ENCODE results near the gene HEXIM1. TPM values are rescaled to one million over a fixed set of nuclear protein-coding genes. Genes with fewer than 3 reads are reported as not detected.

Gene HEXIM1, protein sequence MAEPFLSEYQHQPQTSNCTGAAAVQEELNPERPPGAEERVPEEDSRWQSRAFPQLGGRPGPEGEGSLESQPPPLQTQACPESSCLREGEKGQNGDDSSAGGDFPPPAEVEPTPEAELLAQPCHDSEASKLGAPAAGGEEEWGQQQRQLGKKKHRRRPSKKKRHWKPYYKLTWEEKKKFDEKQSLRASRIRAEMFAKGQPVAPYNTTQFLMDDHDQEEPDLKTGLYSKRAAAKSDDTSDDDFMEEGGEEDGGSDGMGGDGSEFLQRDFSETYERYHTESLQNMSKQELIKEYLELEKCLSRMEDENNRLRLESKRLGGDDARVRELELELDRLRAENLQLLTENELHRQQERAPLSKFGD
- 46.6 TPM for polyA plus RNA-seq (2013, experiment 1 of 4)
- polyA plus RNA-seq (2013, experiment 2 of 4): 45.1 TPM
- 31.7 TPM for polyA plus RNA-seq (2013, experiment 3 of 4)
- 34.2 TPM for polyA plus RNA-seq (2013, experiment 4 of 4)

DNA sequence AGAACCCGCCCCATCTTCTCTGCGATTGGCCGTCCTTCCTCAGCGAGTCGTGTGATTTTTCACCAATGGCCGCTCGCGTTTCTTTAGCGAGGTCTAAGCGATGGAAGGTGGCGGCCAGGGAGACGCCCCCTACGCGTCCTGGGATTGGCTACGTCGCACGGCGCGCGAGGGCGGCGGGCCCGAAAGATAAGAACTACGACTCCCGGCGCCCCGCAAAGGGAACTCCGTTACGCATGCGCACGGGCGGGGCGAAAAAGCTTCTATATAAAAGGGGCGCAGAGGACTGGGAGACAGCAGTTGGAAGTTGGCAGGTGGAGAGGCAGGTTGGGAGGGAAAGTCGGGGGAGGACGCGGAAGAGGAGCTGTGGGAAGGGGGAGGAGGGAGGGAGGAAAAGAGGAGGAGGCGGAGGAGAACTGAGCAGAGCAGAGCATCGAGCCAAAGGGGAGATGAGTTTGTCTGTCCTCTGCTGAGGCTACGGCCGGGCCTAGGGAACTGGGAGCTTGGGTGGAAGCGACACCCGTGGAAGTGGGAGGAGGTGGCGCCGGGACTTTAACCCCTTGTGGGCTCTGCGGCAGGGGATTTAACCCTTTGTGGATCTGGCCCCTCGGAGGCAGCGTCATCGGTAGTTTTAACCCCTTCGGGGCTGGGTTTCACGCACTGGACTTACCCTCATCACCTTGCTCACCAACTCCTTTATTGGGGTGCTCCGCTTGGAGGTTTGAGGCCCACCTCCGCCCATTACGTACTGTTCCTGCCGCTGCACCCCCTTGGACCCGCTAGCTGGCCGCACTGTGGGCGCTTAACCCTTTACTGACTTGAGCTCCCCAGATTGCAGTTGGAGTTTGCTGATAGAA lies at the start of gene HEXIM1:
HEXIM1 (plus strand) TSS at position 293 of the 854 bp plus-strand sequence. CDS start 716 bp downstream, outside the sequence.
- peaks cover 22% of the 10 kb centered on the region for H3K4me1 ChIP-seq (ENCODE audit: control insufficient read depth, insufficient read depth, low read length)
- peaks cover 6% of the 10 kb centered on the region for H3K27me3 ChIP-seq (ENCODE audit: control insufficient read depth, insufficient read depth, low read length, poor library complexity, severe bottlenecking)
- H3K36me3 ChIP-seq (ENCODE audit: control insufficient read depth, insufficient read depth, low read length): no peaks in the 10 kb centered on the region
- peak within 1 kb of the TSS; percentile 99 for H3K27ac ChIP-seq (ENCODE audit: insufficient read depth, low read depth, low read length, poor library complexity, severe bottlenecking)
- H3K4me3 ChIP-seq (ENCODE audit: insufficient read depth, low read depth, low read length): peak within 1 kb of the TSS; percentile 92
- WGBS, 2 experiments: 0% methylated on average over 58 of the region's 58 CpGs
- no peaks in the 10 kb centered on the region for H3K9me3 ChIP-seq (ENCODE audit: control insufficient read depth, low read length)

GRCh38 chr17:45098869-45099616 lies 49.2 kb upstream of the HEXIM1 start:
- no peak overlapping the region for H3K4me3 ChIP-seq (ENCODE audit: insufficient read depth, low read depth, low read length)
- no peak overlapping the region for H3K27ac ChIP-seq (ENCODE audit: insufficient read depth, low read depth, low read length, poor library complexity, severe bottlenecking)
- 56 to 59% methylated on average over 9 of the region's 9 CpGs for WGBS, 2 experiments
- H3K9me3 ChIP-seq (ENCODE audit: control insufficient read depth, low read length): no peaks in the 10 kb centered on the region
- no peaks in the 10 kb centered on the region for H3K27me3 ChIP-seq (ENCODE audit: control insufficient read depth, insufficient read depth, low read length, poor library complexity, severe bottlenecking)
- peaks cover 54% of the 10 kb centered on the region for H3K36me3 ChIP-seq (ENCODE audit: control insufficient read depth, insufficient read depth, low read length)
- H3K4me1 ChIP-seq (ENCODE audit: control insufficient read depth, insufficient read depth, low read length): no peaks in the 10 kb centered on the region

DNA sequence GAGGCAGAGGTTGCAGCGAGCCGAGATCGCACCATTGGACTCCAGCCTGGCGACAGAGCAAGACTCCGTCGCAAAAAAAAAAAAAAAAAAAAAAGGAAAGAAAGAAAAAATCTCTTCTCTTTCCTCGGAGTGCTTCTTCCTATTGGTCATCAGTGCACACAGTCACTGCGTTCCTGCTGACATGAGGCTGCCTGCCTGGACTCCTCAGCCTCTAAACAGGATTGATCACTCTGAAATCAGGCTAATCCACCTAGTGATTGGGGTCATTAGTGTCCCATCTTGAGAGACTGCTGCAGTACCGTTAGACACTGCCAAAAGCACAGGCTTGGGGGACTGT lies 46.8 kb upstream of the HEXIM1 start:
- WGBS, 2 experiments: 92 to 94% methylated on average over 9 of the region's 9 CpGs
- peaks cover 55% of the 10 kb centered on the region for H3K36me3 ChIP-seq (ENCODE audit: control insufficient read depth, insufficient read depth, low read length)
- no peaks in the 10 kb centered on the region for H3K9me3 ChIP-seq (ENCODE audit: control insufficient read depth, low read length)
- H3K4me3 ChIP-seq (ENCODE audit: insufficient read depth, low read depth, low read length): no peak overlapping the region
- no peaks in the 10 kb centered on the region for H3K27me3 ChIP-seq (ENCODE audit: control insufficient read depth, insufficient read depth, low read length, poor library complexity, severe bottlenecking)
- no peak overlapping the region for H3K27ac ChIP-seq (ENCODE audit: insufficient read depth, low read depth, low read length, poor library complexity, severe bottlenecking)
- H3K4me1 ChIP-seq (ENCODE audit: control insufficient read depth, insufficient read depth, low read length): no peaks in the 10 kb centered on the region

- no peaks in the 10 kb centered on the region for H3K4me1 ChIP-seq (ENCODE audit: control insufficient read depth, insufficient read depth, low read length)
- H3K9me3 ChIP-seq (ENCODE audit: control insufficient read depth, low read length): no peaks in the 10 kb centered on the region
- no peaks in the 10 kb centered on the region for H3K27me3 ChIP-seq (ENCODE audit: control insufficient read depth, insufficient read depth, low read length, poor library complexity, severe bottlenecking)
- no peak overlapping the region for H3K4me3 ChIP-seq (ENCODE audit: insufficient read depth, low read depth, low read length)
- H3K36me3 ChIP-seq (ENCODE audit: control insufficient read depth, insufficient read depth, low read length): peaks cover 53% of the 10 kb centered on the region
- 96% methylated on average over 12 of the region's 12 CpGs for WGBS, 2 experiments
- no peak overlapping the region for H3K27ac ChIP-seq (ENCODE audit: insufficient read depth, low read depth, low read length, poor library complexity, severe bottlenecking)
Measured at GRCh38 chr17:45101883-45102811, 46.1 kb upstream of the HEXIM1 start.

GRCh38 chr17:45102856-45103255 lies 45.4 kb upstream of the HEXIM1 start:
- H3K9me3 ChIP-seq (ENCODE audit: control insufficient read depth, low read length): no peaks in the 10 kb centered on the region
- no peaks in the 10 kb centered on the region for H3K27me3 ChIP-seq (ENCODE audit: control insufficient read depth, insufficient read depth, low read length, poor library complexity, severe bottlenecking)
- H3K4me3 ChIP-seq (ENCODE audit: insufficient read depth, low read depth, low read length): no peak overlapping the region
- H3K36me3 ChIP-seq (ENCODE audit: control insufficient read depth, insufficient read depth, low read length): peaks cover 52% of the 10 kb centered on the region
- WGBS, 2 experiments: 95 to 96% methylated on average over 9 of the region's 9 CpGs
- no peaks in the 10 kb centered on the region for H3K4me1 ChIP-seq (ENCODE audit: control insufficient read depth, insufficient read depth, low read length)
- H3K27ac ChIP-seq (ENCODE audit: insufficient read depth, low read depth, low read length, poor library complexity, severe bottlenecking): no peak overlapping the region

DNA sequence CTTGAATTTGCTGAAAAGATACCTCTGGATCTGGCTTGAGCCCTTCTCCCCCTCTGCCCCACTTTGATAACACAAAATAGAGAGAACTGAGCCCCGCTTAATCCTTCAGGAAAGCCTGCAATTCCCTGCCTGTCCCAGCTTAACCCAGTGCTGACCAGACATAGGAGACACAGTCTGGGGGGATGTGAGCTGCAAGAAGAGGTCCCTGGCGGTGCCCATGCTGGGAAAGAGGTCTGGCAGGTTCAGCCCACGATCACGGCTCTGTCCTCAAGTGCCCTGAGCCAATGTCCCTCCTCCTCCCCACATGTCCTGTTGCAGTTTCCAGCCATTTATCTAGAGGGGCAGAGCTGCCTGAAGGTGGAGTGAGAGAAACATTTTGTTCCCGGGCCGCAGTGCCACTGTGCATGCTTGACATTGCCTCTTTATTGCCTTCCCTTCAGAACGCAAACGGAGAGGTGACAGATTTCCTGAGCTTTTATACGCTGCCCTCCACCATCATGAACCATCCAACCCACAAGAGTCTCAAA lies 44.9 kb upstream of the HEXIM1 start:
- Histone ChIP-seq H3K4me1 (ENCODE audit: control insufficient read depth, insufficient read depth, low read length) (no peaks in the 10 kb centered on the region), H3K4me3 (ENCODE audit: insufficient read depth, low read depth, low read length) (no peak overlapping the region), H3K36me3 (ENCODE audit: control insufficient read depth, insufficient read depth, low read length) (peaks cover 53% of the 10 kb centered on the region), H3K27me3 (ENCODE audit: control insufficient read depth, insufficient read depth, low read length, poor library complexity, severe bottlenecking) (no peaks in the 10 kb centered on the region), H3K9me3 (ENCODE audit: control insufficient read depth, low read length) (no peaks in the 10 kb centered on the region), H3K27ac (ENCODE audit: insufficient read depth, low read depth, low read length, poor library complexity, severe bottlenecking) (no peak overlapping the region)
- WGBS, 2 experiments: 94 to 95% methylated on average over 9 of the region's 9 CpGs

DNA sequence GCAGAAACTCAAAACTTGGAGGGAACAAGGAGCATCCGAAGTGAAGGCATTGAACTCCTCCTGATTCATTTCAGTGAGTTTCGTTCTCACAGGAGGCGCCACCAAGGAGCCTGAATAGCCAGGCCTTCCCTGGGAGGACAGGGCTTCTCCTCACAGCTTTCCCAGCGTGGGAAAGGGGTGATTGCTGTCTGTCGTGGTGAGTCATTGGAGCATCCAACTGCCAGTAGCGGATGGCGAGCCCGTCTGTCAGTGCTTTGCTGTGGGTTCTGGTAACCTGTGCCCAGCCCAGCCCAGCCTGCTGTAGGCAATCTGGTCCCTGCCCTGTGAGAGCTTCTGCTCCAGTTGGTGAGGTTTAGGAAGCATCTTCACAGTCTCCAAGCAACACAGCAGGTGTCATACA lies 44.2 kb upstream of the HEXIM1 start:
- Histone ChIP-seq H3K9me3 (ENCODE audit: control insufficient read depth, low read length) (no peaks in the 10 kb centered on the region), H3K36me3 (ENCODE audit: control insufficient read depth, insufficient read depth, low read length) (peaks cover 56% of the 10 kb centered on the region), H3K27me3 (ENCODE audit: control insufficient read depth, insufficient read depth, low read length, poor library complexity, severe bottlenecking) (no peaks in the 10 kb centered on the region), H3K4me1 (ENCODE audit: control insufficient read depth, insufficient read depth, low read length) (no peaks in the 10 kb centered on the region), H3K27ac (ENCODE audit: insufficient read depth, low read depth, low read length, poor library complexity, severe bottlenecking) (no peak overlapping the region), H3K4me3 (ENCODE audit: insufficient read depth, low read depth, low read length) (no peak overlapping the region)
- 96% methylated on average over 8 of the region's 8 CpGs for WGBS, 2 experiments

- no peaks in the 10 kb centered on the region for H3K4me1 ChIP-seq (ENCODE audit: control insufficient read depth, insufficient read depth, low read length)
- WGBS, 2 experiments: 94 to 96% methylated on average over 6 of the region's 6 CpGs
- peaks cover 53% of the 10 kb centered on the region for H3K36me3 ChIP-seq (ENCODE audit: control insufficient read depth, insufficient read depth, low read length)
- H3K4me3 ChIP-seq (ENCODE audit: insufficient read depth, low read depth, low read length): no peak overlapping the region
- H3K27ac ChIP-seq (ENCODE audit: insufficient read depth, low read depth, low read length, poor library complexity, severe bottlenecking): no peak overlapping the region
- H3K27me3 ChIP-seq (ENCODE audit: control insufficient read depth, insufficient read depth, low read length, poor library complexity, severe bottlenecking): no peaks in the 10 kb centered on the region
- no peaks in the 10 kb centered on the region for H3K9me3 ChIP-seq (ENCODE audit: control insufficient read depth, low read length)
Measured at GRCh38 chr17:45104497-45104896, 43.8 kb upstream of the HEXIM1 start.

GRCh38 chr17:45104907-45105624 lies 43.2 kb upstream of the HEXIM1 start:
- H3K36me3 ChIP-seq (ENCODE audit: control insufficient read depth, insufficient read depth, low read length): peaks cover 51% of the 10 kb centered on the region
- 93 to 95% methylated on average over 17 of the region's 17 CpGs for WGBS, 2 experiments

More at GRCh38 chr17:45104907-45105624, 43.2 kb upstream of the HEXIM1 start:
- Histone ChIP-seq H3K27ac (ENCODE audit: insufficient read depth, low read depth, low read length, poor library complexity, severe bottlenecking) (no peak overlapping the region), H3K9me3 (ENCODE audit: control insufficient read depth, low read length) (no peaks in the 10 kb centered on the region), H3K4me1 (ENCODE audit: control insufficient read depth, insufficient read depth, low read length) (no peaks in the 10 kb centered on the region), H3K27me3 (ENCODE audit: control insufficient read depth, insufficient read depth, low read length, poor library complexity, severe bottlenecking) (no peaks in the 10 kb centered on the region), H3K4me3 (ENCODE audit: insufficient read depth, low read depth, low read length) (no peak overlapping the region)

Data from ectodermal cell (in vitro differentiated cells).